ENCODE data around the gene HNRNPM.

The HNRNPM gene

DNA sequence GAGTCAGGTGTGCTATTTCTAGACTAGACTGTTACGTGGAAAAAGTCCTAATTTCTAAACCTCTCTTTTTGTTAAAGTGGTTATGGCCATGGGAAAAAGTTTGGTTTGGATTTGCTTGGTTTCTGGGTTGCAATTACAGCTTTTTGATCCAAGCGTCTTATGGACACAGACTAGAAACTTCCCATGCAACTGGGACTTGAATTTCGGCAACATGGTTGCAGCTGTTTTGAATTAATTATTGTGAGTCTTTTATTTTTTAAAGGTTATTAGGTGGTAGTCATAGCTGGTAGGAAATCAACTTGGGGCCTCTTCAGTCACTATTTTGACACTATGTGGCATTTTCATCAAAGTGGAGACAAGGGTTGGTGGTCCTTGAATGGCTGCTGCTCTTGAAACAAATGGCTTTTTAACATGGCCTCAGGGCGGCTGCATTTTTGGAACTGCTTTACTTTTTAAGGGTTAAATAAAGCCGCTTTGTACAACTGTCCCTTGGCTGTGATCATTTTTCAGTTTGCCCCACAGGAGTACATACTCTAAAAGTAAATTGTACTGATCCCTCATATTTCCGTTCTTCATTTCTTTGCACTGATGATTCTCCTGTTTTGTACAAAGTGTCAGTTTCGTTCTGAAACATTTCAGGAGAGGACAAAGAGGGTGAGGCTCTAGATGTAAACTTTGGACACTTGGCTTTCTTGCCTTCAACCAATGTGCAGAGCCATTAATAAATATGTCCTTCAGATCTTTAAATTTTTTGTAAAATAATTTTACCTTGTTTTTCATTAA is 15.9 kb downstream of the HNRNPM start:
- no peak for DNase-seq (ENCODE audit: low read depth, low spot score)

DNA sequence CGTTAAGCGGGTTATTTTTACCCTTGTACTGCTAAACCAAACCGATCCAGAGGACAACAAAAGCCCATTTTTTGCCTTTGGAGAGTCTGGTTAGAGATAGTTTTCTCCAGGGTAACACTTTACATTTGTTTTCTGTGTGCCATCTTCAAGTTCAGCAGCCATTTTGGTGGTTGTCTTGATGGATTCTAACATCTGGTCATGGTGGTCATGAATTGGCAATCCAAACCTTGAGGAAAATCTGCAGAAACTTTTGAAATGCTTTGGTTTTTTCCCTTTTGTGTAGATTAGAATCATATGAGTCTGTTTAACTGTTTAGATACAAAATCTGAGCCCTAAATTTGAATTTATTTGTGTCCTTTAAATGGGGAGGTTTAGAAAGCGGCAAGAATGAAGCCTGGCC is 16.6 kb downstream of the HNRNPM start:
- DNase-seq (ENCODE audit: low read depth, low spot score) = no peak

DNA sequence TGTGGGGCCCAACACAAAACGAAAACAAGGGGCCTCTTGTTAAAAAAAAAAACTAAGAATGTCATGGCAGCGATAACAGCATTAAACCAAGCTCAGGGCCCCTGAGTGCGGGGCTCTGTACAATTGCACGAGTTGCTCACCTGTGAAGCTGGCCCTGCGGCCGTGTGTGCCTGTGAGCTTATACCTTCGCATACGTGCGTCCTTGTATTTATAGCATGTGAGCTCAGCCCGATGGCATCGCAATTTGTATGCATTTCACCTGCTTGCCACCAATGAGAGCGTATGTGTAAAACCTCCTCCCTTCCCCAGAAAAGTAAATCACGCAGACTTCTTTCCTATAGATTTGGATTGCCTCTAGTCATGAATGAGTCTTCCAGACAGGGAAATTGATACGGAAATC is 17.1 kb downstream of the HNRNPM start:
- DNase-seq (ENCODE audit: low read depth, low spot score) = no peak

DNA sequence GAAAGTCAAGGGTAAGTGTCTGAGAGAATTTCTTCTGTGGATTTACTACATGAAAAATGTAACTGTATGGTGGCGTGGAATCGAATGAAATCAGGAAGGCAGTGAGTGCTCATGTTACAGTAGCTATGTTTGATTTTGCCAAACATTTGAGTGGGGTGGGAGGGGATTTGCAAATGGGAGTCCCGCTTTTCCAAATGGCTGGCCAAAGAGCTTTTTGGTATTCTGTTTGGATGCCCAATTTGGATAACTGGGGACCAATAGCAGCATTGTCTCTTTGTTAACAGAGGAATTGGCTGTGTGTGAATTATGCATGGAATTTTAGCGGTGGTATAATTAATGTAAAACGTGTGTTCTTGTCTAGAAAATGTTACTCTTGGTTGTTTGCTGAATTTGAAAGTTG is 17.8 kb downstream of the HNRNPM start:
- no peak for DNase-seq (ENCODE audit: low read depth, low spot score)

DNA sequence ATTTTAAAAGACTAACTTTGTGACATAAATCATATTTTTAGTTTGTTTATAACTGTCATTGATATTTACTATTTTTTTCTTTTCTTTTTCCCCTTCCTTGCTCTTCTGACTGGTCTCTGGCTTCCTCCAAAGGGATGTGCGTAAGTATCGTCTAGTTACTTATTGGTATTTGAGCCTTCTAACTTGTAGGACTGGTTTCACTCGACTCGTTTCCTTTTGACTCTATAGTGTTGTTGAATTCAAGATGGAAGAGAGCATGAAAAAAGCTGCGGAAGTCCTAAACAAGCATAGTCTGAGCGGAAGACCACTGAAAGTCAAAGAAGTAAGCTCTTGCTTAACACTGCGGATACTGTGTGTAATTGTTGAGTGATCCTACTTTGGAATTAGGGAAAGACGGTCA is 18.6 kb downstream of the HNRNPM start:
- DNase-seq (ENCODE audit: low read depth, low spot score) = no peak

DNA sequence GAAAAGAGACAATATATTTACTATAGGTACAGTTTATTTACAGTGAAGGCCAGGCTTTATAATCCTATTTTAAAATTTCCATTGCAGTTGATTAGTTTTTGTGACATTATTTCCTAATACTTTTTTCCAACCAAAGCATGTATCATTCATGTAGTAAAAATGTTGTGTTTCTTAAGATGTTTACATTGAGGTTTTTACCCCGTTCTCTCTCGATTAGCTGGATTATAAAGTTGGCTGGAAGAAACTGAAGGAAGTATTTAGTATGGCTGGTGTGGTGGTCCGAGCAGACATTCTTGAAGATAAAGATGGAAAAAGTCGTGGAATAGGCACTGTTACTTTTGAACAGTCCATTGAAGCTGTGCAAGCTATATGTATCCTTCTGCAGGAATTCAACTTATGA is 21.2 kb downstream of the HNRNPM start:
- no peak for DNase-seq (ENCODE audit: low read depth, low spot score)

DNA sequence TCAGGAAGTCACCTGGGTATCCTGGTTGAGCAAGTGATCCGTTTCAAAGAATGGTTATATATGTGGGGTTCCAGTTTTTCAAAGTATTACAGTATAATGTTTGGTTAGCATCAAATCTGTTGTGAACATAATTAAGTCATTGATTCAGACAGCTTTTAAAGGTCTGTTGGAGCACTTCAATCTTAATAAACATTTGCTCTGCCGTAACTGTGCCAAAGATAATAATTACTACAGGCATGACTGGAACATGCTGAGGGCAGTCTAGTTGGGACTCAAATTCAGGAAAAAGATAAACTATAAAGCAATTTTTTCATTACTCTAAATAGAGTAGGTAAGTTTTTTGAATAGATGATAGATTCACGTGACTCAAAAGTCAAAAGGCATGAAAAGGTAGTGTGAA is 23.3 kb downstream of the HNRNPM start:
- no peak for DNase-seq (ENCODE audit: low read depth, low spot score)

DNA sequence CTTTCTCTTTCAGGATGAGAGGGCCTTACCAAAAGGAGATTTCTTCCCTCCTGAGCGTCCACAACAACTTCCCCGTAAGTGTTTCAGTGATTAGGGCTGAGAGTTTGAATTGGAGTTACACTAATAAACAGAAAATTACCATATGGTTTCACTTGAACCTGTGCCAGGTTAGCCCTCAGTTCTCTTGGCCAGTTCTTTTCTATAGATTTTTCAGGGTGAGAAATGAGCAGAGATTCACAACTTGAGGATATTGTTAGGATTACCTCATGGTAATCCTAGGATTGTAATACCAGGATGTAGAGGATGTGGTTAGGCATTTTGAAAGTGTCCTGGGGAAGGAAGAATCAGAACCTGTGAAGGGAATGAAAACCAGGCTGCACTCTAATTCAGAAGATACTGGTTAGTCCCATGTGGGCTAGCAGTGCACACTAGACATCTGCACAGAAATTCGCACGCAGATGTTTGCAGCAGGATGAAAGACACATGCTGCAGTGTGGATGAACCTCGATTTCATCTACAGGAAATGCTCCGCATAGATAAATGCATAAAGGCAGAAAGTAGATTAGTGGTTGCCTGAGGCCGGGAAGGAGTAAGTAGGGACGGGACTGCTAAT is 24.1 kb downstream of the HNRNPM start:
- DNase-seq (ENCODE audit: low read depth, low spot score) = no peak

DNA sequence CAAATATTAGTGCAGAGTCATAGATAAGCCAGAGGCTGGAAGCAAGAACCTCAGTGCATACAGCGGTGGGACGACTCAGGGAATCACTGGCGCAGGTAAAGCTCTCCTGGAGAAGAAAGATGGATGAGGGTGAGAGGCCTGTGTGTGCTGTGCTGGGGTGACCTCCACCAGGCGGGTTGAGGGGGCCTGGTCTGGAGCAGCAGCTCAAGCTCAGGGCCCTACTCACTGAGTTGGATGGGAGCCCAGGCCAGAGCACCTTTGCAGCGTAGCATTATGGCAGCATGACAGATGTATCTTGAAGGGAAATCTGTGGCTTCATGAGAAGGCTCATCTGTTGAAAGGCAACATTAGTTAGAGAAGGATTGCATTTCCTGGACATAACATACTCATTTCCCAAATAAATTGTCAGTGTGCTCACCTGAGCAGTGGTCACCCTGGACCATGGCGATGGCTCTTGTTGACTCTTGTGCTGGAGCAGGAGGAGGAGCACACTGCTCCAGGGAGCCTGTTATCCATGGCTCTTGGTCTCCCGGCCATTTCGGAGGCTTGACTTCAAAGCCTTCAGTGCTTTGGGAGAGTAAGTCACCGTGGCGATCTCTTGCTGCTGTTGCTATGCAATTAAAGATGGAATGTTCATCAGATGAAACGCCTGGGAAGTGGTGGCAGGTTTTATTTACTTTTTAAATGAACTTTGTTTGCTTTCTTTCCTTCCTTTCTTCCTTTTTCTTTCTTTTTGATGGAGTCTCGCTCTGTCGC is 25.0 kb downstream of the HNRNPM start:
- DNase-seq (ENCODE audit: low read depth, low spot score) = no peak

DNA sequence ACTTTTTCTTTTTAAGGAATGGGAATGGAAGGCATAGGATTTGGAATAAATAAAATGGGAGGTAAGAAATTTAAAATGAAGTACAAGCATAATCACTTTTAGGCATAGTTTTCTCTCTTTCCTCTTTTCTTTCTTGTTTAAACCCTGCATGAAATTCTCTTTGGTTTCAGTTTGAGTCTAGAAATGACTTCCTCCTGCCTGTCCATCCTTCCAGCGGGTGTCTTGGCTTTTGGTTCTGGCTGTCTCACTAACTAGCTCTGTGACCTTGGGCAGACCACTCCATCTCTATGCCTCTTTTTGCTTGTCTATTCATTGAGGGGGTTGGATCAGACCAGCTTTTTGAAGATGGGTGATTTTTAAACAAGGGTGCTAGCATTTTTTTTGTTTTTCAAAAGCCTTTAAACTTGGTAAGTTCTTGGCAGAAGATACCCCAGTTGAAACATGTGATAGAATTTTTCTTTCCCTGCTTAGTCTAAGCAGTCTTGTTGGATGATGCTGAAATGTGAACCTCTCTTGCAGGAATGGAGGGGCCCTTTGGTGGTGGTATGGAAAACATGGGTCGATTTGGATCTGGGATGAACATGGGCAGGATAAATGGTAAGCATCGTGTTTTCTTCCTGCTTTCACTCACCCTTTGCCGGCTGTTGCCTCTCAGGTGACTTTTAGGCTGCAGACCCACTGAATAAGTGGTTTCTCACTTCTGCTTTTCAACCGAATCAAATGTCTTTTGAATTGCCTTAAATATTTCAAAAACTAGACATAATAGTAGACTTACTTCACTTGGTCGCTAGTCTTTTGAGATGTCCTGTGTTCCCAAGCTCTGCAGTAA is 29.1 kb downstream of the HNRNPM start:
- no peak for DNase-seq (ENCODE audit: low read depth, low spot score)

DNA sequence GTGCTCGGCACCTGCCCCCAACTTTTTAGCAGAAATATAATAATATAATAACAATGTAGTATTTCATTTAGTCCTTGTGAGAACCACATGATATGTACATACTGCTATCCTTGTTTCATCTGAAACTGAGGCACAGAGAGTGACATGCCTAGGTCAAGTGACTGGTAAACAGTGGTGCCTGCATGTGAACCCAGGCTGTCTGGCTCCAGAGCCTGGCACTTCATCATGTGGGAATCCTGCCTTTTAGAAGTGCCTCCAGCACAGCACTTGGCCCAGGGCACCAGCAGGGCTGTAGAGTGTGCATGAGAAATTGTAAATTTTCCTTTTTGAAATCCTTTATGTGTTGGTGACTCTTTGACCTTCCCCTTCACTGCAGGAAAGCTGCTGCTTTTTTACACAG is 30.2 kb downstream of the HNRNPM start:
- no peak for DNase-seq (ENCODE audit: low read depth, low spot score)

DNA sequence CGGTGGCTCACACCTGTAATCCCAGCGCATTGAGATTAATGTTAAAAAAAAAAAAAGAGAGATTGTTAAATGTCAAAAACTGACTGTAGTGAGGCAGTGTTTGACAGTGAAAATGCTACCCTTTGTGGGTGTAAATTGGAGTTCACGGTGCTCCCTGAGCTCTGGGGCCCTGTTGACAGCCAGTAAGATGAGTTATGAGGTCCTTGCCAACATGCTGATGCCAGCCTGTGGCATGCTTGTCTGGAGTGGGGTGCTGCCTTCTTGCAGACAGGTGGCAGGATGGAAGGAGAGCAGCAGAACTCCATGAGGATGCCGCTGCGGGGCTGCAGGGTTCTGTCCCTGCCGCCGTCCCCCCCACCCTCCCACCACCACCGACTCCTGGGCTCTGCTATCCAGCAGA is 31.7 kb downstream of the HNRNPM start:
- DNase-seq (ENCODE audit: low read depth, low spot score) = no peak

DNA sequence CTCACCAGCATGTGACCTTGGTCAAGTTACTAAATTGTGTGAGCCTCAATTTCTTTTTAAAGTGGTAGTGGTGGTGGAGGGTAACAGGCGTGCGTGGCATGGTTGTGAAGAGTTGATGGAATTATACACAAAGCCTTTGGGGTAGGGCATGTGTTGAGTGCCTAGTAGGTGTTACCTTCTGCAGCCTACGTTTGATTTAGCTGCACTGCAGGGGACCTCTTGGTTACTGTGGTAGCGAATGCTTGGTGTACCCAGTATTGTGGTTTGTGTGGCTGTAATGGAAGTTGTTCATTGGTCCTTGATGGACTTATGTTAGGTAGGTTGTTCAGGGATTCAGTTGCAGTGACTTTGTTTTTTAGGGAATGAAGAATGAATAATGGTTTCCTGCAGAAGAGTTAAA is 33.1 kb downstream of the HNRNPM start:
- DNase-seq (ENCODE audit: low read depth, low spot score) = no peak

DNA sequence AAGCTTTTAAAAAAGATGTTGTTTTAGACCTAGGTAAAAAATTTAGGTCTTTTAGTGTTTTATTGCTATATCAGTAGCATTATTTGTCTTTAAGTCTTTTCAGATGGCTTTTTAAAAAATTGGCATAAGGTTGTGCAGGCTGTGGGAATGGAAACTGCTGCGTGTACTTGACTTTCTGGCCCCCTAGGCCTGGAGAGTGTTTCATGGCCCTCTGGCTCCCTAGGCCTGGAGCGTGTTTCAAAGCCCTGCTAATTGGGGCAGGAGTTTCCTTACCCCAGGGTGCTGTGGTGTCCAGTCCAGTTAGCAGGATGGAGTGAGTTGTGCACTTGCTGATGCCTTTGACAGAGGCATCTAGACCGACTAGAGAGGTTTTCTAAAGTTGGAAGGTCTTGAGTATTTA is 33.8 kb downstream of the HNRNPM start:
- no peak for DNase-seq (ENCODE audit: low read depth, low spot score)

DNA sequence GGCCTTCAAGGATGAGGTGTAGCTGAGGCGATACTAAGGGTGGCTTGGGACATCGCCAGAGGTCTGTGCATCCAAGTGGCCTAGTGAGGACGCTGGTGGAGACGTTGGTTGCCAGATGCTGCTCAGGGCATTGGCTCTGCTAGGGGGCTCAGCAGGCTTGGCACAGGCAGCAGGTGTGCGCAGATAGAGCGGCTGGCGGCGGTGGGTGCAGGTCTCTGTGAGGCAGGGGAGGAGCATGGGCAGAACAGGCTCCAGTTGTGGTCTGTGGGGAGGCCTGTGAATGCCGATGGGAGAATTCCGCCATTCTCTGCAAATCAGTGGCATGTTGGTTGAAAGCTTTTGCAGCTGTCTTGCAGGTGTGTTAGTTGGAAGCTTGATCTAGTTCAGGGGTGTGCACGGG is 36.4 kb downstream of the HNRNPM start:
- DNase-seq (ENCODE audit: low read depth, low spot score) = no peak

DNA sequence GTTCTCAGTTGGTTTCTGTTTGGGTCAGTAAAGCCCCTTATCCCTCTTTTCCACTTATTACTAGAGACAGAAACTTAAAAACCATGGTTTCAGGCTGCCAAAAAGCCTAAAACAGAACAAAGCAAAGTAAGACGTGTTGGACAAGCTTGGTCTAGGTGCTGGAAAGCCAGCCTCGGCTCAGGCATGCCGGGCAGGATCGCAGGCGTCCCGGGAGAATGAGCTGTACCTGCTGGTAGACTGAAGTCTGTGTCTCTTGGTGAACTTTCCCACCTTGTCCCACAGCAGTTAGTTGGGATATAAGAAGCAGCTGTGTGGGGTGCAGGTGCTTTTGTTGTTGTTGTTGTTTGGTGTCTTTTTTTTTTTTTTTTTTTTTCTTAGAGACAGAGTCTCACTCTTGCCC is 36.8 kb downstream of the HNRNPM start:
- no peak for DNase-seq (ENCODE audit: low read depth, low spot score)

DNA sequence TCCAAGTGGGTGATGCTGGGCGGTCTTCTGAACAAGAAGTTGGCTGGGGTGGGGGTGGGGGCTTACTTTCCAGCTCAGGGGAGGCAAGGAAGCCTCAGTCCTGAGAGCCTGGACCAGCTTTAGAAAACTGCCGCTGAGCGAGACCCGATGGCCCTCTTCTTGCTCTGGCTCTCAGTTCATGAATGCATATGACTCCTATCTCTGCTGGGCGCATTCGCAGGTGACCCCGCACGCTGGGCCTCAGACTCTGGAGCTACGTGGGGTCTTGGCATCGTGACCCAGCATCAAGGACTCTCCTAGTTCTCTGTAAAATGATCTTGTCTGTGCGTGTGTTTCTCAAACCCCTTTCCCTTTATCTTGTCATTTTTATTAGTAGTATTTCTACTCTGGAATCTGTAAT is 37.9 kb downstream of the HNRNPM start:
- no peak for DNase-seq (ENCODE audit: low read depth, low spot score)

DNA sequence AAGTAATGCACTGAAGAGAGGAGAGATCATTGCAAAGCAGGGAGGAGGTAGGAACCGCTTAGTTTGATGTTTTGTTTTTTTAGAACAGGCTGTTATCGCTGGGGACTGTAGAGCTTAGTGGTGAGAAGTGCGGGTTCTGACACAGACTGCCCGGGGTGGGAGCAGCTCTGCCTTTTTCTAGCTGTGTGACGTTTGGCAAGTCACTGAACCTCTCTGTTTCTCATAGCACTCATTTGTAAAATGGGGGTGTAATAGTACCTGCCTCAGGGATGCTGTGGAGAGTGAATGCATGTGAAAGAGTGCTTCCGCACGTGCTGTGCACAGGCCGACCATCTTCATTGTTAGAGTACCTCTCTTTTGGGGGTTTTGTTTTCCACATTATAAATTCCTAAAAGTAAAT is 38.4 kb downstream of the HNRNPM start:
- no peak for DNase-seq (ENCODE audit: low read depth, low spot score)

DNA sequence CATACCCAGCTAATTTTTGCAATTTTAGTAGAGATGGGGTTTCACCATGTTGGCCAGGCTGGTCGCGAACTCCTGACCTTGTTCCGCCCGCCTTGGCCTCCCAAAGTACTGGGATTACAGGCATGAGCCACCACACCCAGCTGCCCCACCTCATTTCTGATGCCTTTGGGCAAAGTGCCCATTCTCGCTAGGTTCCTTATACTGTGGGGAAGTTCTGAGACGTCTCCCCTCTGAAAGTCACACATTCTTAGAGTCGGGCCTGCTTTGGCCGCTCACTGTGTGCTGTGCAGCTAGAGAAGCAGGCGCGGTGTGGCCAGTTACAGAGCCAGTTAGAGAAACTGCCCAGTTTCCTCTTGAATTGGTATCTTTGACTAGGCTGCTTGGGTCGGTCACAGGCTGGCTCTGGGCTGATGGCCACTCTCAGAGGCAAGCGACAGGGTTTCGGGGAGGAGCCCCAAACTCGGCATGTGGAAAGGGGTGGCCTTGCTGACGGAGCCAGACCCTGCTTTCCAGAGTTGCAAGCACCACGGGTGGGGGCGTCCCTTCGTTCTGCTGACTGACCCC is 39.6 kb downstream of the HNRNPM start:
- DNase-seq (ENCODE audit: low read depth, low spot score) = no peak

DNA sequence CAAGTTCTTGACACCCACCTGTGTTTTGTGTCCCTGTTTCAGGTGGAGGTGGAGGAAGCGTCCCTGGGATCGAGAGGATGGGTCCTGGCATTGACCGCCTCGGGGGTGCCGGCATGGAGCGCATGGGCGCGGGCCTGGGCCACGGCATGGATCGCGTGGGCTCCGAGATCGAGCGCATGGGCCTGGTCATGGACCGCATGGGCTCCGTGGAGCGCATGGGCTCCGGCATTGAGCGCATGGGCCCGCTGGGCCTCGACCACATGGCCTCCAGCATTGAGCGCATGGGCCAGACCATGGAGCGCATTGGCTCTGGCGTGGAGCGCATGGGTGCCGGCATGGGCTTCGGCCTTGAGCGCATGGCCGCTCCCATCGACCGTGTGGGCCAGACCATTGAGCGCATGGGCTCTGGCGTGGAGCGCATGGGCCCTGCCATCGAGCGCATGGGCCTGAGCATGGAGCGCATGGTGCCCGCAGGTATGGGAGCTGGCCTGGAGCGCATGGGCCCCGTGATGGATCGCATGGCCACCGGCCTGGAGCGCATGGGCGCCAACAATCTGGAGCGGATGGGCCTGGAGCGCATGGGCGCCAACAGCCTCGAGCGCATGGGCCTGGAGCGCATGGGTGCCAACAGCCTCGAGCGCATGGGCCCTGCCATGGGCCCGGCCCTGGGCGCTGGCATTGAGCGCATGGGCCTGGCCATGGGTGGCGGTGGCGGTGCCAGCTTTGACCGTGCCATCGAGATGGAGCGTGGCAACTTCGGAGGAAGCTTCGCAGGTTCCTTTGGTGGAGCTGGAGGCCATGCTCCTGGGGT is 41.0 kb downstream of the HNRNPM start:
- DNase-seq (ENCODE audit: low read depth, low spot score) = no peak

DNA sequence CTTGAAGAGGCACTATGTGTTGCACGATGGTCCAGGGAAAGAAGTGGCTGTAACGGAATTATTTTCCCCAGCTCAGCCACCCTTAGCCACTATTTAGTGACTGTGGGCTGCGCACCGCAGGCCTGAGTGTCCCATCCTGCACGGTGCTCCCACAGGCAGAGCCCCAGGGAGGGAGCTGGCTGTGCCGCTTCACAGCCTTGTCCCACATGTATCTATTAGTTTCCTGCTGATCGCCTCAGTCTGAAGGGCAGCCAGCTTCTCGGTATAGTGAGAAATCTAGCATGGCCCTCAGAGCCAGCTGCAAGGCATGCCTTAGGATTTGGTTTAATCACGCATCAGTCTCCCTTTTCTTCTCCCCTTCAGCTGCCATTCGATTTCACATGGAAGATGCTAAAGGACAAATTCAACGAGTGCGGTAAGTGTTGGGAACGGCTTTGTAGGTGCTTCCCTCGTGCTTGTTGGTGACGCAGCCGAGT is 41.9 kb downstream of the HNRNPM start:
- DNase-seq (ENCODE audit: low read depth, low spot score) = no peak
